Subcutaneous adipose tissue (tissue), 4 donors: Measurements from ENCODE around the gene BAHD1. TPM values are rescaled to one million over a fixed set of nuclear protein-coding genes. Genes with fewer than 3 reads are reported as not detected.

ENCODE experiments used
- CTCF ChIP-seq: fragments of 450-650 bp; IDR thresholded peaks from one replicate; pipeline ENCODE4 v1.5.1; 2016; ENCODE audit warnings: low read depth, mild to moderate bottlenecking, control low read depth, antibody characterized with exemption, moderate library complexity
- total RNA-seq, 4 donors: library from RNA; depleted of rRNA; stranded (reverse); fragments of >200 nt; gene quantifications; one replicate each; pipeline ENCODE4 v1.1.0, GENCODE V29; 2016

BAHD1 gene
- total RNA-seq, 4 donors from 2014 or later, result 4.1 to 17.1 (median 9.1) TPM

- TF ChIP-seq CTCF, result no peak
Measured at GRCh38 chr15:40407330-40407990, 33.3 kb upstream of the BAHD1 start.

- no peak for TF ChIP-seq CTCF
Measured at GRCh38 chr15:40409366-40409765, 31.4 kb upstream of the BAHD1 start.

GRCh38 chr15:40410476-40410875 is 30.3 kb upstream of the BAHD1 start:
- TF ChIP-seq CTCF, result no peak

- no peak for TF ChIP-seq CTCF
Measured at GRCh38 chr15:40412095-40412759, 28.5 kb upstream of the BAHD1 start.

GRCh38 chr15:40413036-40413435 is 27.7 kb upstream of the BAHD1 start:
- TF ChIP-seq CTCF, result no peak

- TF ChIP-seq CTCF, result no peak
Measured at GRCh38 chr15:40414816-40415215, 25.9 kb upstream of the BAHD1 start.

GRCh38 chr15:40415226-40415625 is 25.5 kb upstream of the BAHD1 start:
- no peak for TF ChIP-seq CTCF
